Tongue (tissue), 3 donors: ENCODE data around the gene KIF5B. TPM values are rescaled to one million over a fixed set of nuclear protein-coding genes. Genes with fewer than 3 reads are reported as not detected.

Source experiments
- DNase-seq: peaks from one replicate; pipeline ENCODE4 v3.0.0-alpha.2; 2015
- small RNA-seq: library from RNA; depleted of rRNA; stranded (forward); fragments of <200 nt; gene quantifications from one replicate; pipeline ENCODE3, GENCODE V24; 2014; ENCODE audit warnings: low replicate concordance
- total RNA-seq: library from RNA; depleted of rRNA; stranded (reverse); fragments of >200 nt; gene quantifications from one replicate; pipeline ENCODE4 v1.2.3, GENCODE V29; 2014

KIF5B gene
- total RNA-seq, 1 donor from 2014 or later = 164 TPM

DNA sequence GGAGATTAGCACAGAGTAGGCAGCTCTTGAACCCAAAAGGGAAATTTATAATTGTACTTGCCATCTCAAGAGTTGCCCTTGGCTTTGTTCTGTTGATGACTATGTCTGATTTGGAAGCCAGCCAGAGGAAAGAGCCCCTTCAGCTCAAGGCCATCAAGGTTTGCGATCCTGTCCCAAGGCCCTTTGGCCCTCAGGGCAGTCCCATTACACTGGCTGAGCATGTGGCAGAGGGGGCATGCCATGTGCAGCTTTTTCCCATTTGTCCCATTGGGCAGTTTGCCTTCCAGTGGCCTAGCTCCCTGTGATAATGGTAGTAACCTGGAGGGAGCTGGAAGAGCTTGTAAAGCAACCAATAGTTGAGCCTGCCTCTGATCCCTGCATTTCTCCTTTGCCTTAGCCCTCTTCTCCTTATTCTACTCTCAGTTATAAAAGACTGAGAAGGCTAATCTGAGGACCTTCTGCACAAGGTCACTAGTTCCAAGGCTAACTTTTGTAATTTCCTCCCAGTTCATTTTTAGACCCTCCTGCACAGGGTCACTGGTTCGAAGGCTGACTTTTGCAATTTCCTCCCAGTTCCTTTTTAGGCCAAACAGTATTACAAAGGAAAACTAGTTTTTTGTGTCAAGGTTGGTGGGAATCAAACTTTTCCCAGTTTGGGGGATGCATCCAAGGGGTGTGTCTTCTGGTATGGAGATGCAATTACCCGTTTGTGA, 96.6 kb downstream of the KIF5B start:
- no peak for DNase-seq

Small RNA genes lying within 50 kb of the gene (small RNA-seq; reads per million reads assigned to genes)
- not detected for gene RF00019
- not detected for gene RN7SL825P

Other genes starting within 250 kb of the KIF5B start
- gene ARHGAP12, start 127.6 kb downstream of the KIF5B start, total RNA-seq = 62.6 TPM